Activated naive CD4-positive, alpha-beta T cell treated with anti-CD3 and anti-CD28 coated beads, Interleukin-2, amount 10 ng/mL, durations not matched to agents 7 days and 5 days (primary cell): Measurements from ENCODE around the gene SMPD2.

ENCODE experiments used
- CTCF ChIA-PET: fragments of 350-600 bp; sonication (Branson Sonifier 250); formaldehyde crosslinking; loops from one replicate; lab custom pipeline; 2021; ENCODE audit warnings: antibody characterized with exemption; lab: Charles Lee
- DNase-seq: peaks from one replicate; pipeline ENCODE4 v3.0.0-alpha.2; 2020
- H3K27ac Mint-ChIP-seq: one replicate; pipeline ENCODE4 v1.8.0; 2021; ENCODE audit warnings: mild to moderate bottlenecking, moderate library complexity, mixed read lengths
- H3K27me3 Mint-ChIP-seq: one replicate; pipeline ENCODE4 v1.8.0; 2021; ENCODE audit warnings: mild to moderate bottlenecking, mixed read lengths
- H3K36me3 Mint-ChIP-seq: one replicate; pipeline ENCODE4 v1.8.0; 2021; ENCODE audit warnings: mixed read lengths
- H3K4me1 Mint-ChIP-seq: one replicate; pipeline ENCODE4 v1.8.0; 2021; ENCODE audit warnings: mixed read lengths
- H3K4me3 Mint-ChIP-seq: one replicate; pipeline ENCODE4 v1.8.0; 2021; ENCODE audit warnings: mild to moderate bottlenecking, moderate library complexity, mixed read lengths
- H3K9me3 Mint-ChIP-seq: one replicate; pipeline ENCODE4 v1.8.0; 2021; ENCODE audit warnings: mixed read lengths

SMPD2 gene

DNA sequence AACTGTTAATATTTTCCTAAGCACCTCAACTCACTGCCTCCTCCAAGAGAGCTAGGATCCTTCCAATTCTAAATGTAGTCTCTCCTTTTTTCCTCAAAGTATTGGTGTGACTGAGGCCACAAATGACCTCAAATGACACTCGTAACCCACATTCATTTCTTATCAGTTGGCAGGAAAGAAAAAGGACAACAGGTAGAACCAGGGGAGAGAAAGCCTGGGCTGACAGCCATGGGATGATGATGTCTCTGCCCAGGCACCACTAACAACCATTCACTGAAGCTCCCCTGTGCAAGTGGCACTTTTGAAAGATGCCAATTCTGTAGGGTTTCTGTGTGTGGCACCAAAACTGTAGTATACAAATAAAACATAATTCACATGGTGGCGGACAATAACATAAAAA lies 35.1 kb downstream of the SMPD2 start:
- no peak for DNase-seq
- no peak overlapping the region for H3K27ac Mint-ChIP-seq
- peaks cover 87% of the 10 kb centered on the region for H3K36me3 Mint-ChIP-seq
- no peaks in the 10 kb centered on the region for H3K9me3 Mint-ChIP-seq
- CTCF ChIA-PET: no interaction called here
- peaks cover 79% of the 10 kb centered on the region for H3K4me1 Mint-ChIP-seq
- H3K4me3 Mint-ChIP-seq: no peak overlapping the region
- H3K27me3 Mint-ChIP-seq: no peaks in the 10 kb centered on the region

DNA sequence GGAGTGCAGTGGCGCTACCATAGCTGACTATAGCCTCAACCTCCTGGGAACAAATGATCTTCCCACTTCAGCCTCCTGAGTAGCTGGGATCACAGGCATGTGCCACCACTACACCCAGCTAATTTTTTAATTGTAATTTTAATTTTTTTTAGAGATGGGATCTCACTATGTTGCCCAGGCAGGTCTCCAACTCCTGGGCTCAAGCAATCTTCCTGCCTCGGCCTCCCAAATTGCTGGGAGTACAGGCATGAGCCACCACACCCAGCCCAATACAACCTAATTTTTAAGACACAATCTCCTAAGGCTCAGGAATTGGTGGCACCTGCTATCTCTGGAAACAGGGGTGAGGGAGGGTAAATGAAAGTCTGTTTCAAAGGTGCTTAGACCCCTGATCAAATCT lies 36.7 kb downstream of the SMPD2 start:
- H3K9me3 Mint-ChIP-seq: peaks cover 2% of the 10 kb centered on the region
- H3K4me3 Mint-ChIP-seq: peak overlapping the region; percentile 74
- CTCF ChIA-PET: interaction anchor here (1.3 kb wide), 1 partner anchor 15 kb away, joined by 3 read pairs; no protein-coding TSS in a partner anchor
- H3K4me1 Mint-ChIP-seq: peaks cover 83% of the 10 kb centered on the region
- peak overlapping the region; percentile 64 for H3K27ac Mint-ChIP-seq
- DNase-seq: no peak
- H3K27me3 Mint-ChIP-seq: no peaks in the 10 kb centered on the region
- peaks cover 86% of the 10 kb centered on the region for H3K36me3 Mint-ChIP-seq

DNA sequence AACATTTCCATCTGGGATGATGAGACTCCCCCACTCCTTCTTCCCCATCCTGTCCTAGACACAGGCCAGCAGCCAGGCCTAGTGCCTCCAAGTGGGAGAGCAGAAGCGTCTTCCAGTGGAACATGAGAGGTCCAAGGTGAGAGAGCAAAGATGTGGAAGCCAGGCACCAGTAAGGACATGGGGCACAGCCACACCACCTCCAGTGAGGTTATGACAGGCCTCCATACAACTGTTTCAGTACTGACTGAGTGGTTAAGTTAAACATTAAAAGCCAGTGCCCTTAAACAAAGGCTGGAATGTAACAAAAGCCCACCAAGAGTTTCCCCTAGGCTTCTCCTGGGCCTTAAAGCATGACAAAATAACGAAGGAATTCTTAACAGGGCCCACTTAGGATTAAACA lies 37.2 kb downstream of the SMPD2 start:
- no peak for DNase-seq
- CTCF ChIA-PET: interaction anchor here (1.3 kb wide), 1 partner anchor 14 kb away, joined by 3 read pairs; no protein-coding TSS in a partner anchor
- Mint-ChIP-seq H3K27ac (peak overlapping the region; percentile 64), H3K27me3 (no peaks in the 10 kb centered on the region), H3K4me3 (peak overlapping the region; percentile 74), H3K4me1 (peaks cover 81% of the 10 kb centered on the region), H3K36me3 (peaks cover 82% of the 10 kb centered on the region), H3K9me3 (peaks cover 2% of the 10 kb centered on the region)

DNA sequence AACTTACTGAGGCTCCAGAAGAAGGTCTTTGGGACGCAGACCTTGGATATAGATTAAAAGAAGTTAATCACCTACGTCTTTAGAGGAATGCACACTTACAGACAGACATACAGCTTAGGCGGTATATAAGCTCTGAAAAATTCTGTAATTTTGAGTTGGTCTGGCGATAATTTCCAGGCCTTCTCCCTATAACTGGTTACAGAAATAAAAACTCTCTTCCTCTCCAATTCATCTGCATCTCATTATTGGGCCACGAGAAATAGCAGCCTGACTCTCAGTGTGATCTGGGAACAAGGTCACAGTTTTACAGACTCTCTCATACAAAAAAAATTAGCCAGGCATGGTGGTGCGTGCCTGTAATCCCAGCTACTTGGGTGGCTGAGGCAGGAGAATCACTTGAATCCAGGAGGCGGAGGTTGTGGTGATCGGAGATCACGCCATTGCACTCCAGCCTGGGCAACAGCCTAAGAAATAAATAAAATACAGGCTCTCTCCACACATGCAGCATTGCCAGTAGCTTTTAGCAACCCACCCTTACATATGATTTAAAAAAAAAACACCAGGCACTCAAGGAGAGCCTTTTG lies 37.8 kb downstream of the SMPD2 start:
- H3K9me3 Mint-ChIP-seq: peaks cover 2% of the 10 kb centered on the region
- no peaks in the 10 kb centered on the region for H3K27me3 Mint-ChIP-seq
- H3K27ac Mint-ChIP-seq: peak overlapping the region; percentile 81
- H3K4me1 Mint-ChIP-seq: peaks cover 75% of the 10 kb centered on the region
- peaks cover 76% of the 10 kb centered on the region for H3K36me3 Mint-ChIP-seq
- CTCF ChIA-PET: interaction anchor here (0.8 kb wide), 1 partner anchor 12 kb away, joined by 3 read pairs; no protein-coding TSS in a partner anchor
- no peak for DNase-seq
- H3K4me3 Mint-ChIP-seq: peak overlapping the region; percentile 74

DNA sequence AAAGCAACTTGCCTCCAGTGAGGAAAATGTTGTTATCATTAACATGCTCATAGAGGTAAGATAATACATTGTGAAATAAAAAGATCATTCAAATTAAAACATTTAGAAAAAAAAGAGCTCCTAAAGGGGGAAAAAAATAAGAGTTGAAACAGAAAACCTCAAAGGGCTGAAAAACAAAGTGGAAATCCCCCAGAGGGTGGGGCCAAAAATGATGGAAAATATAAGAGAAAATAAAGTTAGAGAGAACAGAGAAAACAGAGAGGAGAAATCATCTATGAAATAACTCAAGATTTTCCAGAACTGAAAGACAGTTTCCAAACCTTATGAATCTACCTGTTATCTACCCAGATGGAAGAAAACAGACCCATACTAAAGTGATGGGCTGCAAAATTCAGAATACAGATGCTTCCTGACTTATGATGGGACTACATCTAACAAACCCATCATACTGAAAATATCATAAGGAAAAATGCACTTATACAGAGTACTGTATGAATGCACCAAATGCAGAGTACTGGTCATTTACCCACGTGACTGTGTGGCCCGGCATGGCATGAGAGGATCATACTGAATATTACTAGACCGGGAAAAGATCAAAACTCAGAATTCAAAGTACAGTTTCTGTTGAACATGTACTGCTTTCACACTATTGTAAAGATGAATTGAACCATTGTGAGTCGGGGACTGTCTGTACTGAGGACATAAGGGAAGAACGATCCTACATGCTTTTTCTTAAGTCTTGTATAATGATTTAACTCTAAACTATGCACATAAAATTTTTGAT lies 38.5 kb downstream of the SMPD2 start:
- peak overlapping the region; percentile 74 for H3K4me3 Mint-ChIP-seq
- CTCF ChIA-PET: interaction anchor here (0.8 to 1.8 kb wide), 2 partner anchors 12 to 13 kb away, joined by 3 to 5 read pairs; no protein-coding TSS in a partner anchor
- H3K9me3 Mint-ChIP-seq: peaks cover 2% of the 10 kb centered on the region
- H3K4me1 Mint-ChIP-seq: peaks cover 76% of the 10 kb centered on the region
- peak overlapping the region; percentile 81 for H3K27ac Mint-ChIP-seq
- H3K36me3 Mint-ChIP-seq: peaks cover 70% of the 10 kb centered on the region
- no peak for DNase-seq
- H3K27me3 Mint-ChIP-seq: no peaks in the 10 kb centered on the region

DNA sequence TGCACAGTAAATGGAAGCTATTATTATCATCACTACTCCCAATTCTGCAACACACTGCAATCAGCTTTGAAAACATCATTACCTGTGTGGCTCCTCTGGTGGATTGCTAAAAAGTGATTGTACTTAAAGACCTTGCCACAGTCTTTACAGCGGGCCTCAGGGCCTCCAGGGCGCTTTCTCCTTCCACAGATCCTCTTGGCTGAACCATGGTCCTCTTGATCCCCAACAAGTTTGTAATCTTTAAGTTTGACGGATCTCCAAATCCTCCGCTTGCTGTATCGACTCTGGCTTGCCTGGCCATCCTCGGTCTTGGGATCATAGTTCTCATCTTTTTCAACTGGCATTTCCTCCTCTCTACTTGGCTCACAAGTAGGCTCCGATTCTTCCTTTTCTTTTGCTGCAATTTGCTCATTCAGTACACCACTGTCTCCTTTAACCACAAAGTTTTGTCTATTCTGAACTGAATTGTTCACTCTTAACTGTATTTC lies 40.5 kb downstream of the SMPD2 start:
- H3K27me3 Mint-ChIP-seq: peaks cover 7% of the 10 kb centered on the region
- H3K36me3 Mint-ChIP-seq: peaks cover 56% of the 10 kb centered on the region
- H3K4me3 Mint-ChIP-seq: peak overlapping the region; percentile 94
- DNase-seq: no peak
- CTCF ChIA-PET: interaction anchor here (1.0 to 1.8 kb wide), 3 partner anchors 10 to 98 kb away, joined by 3 to 5 read pairs (median 3); partner anchors contain the start of gene CD164
- peak overlapping the region; percentile 90 for H3K27ac Mint-ChIP-seq
- peaks cover 2% of the 10 kb centered on the region for H3K9me3 Mint-ChIP-seq
- H3K4me1 Mint-ChIP-seq: peaks cover 70% of the 10 kb centered on the region

DNA sequence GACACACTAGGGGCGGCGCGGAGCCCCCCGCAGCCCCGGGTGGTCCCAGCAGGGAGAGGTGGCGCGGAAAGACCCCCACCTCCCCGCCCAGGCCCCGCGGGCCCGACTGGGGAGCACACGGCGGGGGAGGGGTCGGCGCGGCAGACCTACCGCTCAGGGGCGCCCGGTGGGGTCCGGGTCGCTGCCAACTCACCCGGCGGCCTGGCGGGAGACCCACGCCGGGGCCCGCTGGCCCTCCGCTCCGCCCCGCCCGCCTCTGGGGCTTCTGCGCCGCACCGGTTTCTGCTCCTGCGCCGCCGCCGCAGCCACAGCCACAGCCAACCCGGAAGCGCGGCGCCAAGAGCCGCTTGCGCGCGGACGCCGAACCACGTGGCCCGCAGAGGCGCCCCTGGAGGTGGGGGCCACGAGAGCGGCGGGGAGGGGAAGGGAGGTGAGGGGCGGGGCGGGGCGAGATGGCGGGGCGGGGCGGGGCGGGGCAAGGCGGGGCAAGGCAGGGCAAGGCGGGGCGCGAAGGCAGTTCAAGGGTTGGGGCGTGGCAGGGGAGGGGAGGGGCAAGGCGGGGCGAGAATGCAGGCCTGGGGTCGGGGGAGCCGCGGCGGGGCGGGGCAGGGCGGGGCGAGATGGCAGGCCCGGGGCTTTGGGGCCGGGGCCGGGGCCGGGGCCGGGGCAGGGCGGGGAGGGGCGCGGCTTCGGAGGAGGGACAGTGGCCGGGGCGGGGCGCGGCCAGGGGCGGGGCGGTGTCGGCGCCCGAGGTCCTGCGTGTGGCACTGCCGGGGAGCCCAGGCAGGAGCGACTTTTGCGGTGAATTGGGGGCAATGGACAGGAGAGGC lies 42.6 kb downstream of the SMPD2 start, which contains the start of gene ZBTB24:
ZBTB24 (minus strand) TSS at position 315 of the 830 bp plus-strand sequence. CDS start 1,193 bp downstream, outside the sequence.
- peak; percentile 92 for DNase-seq
- CTCF ChIA-PET: interaction anchor here (0.9 kb wide), 1 partner anchor 26 kb away, joined by 4 read pairs; no protein-coding TSS in a partner anchor
- Mint-ChIP-seq H3K4me1 (peaks cover 51% of the 10 kb centered on the region), H3K27ac (peak within 1 kb of the TSS; percentile 90), H3K27me3 (peaks cover 7% of the 10 kb centered on the region), H3K4me3 (peak within 1 kb of the TSS; percentile 94), H3K36me3 (peaks cover 37% of the 10 kb centered on the region), H3K9me3 (peaks cover 2% of the 10 kb centered on the region)

DNA sequence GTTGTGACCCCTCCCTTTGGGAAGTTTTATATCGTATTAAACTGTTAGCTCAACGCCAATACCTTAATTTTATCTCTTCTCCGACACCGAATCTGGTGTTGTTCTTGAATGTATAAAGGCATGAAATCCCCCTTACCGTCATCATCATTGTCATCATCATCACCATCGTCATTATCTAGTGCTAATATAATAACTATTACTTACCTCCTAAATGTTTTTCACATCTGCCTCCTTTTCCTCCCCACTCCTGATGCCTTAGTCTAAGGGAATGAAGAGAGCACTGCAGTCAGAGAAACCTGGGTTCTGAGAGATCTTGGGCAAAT lies 43.2 kb downstream of the SMPD2 start:
- no peak for DNase-seq
- peaks cover 32% of the 10 kb centered on the region for H3K36me3 Mint-ChIP-seq
- H3K27ac Mint-ChIP-seq: peak overlapping the region; percentile 24
- H3K4me1 Mint-ChIP-seq: peaks cover 45% of the 10 kb centered on the region
- peak overlapping the region; percentile 55 for H3K4me3 Mint-ChIP-seq
- peaks cover 2% of the 10 kb centered on the region for H3K9me3 Mint-ChIP-seq
- CTCF ChIA-PET: no interaction called here
- peaks cover 7% of the 10 kb centered on the region for H3K27me3 Mint-ChIP-seq

DNA sequence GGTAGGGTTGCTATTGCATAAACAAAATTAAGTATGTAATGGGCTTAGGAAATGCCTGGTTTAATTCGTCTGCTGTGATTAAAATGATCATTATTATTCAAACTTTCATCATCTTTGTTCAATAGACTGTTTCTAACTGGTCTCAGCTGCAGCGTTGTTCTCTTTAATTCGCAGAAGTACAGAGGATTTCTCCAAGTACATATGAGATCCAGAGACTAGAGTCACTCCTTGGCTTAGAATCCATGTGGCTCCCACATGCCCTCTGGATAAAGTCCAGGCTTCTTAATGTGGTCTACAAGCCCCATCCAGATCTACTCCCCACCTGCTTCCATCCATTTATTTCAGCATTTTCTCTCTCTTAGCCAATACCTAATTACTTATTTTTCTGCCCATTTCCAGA lies 43.6 kb downstream of the SMPD2 start:
- Mint-ChIP-seq H3K4me1 (peaks cover 41% of the 10 kb centered on the region), H3K36me3 (peaks cover 27% of the 10 kb centered on the region), H3K27ac (peak overlapping the region; percentile 3), H3K27me3 (peaks cover 7% of the 10 kb centered on the region), H3K9me3 (peaks cover 2% of the 10 kb centered on the region), H3K4me3 (peak overlapping the region; percentile 55)
- DNase-seq: no peak
- CTCF ChIA-PET: no interaction called here

DNA sequence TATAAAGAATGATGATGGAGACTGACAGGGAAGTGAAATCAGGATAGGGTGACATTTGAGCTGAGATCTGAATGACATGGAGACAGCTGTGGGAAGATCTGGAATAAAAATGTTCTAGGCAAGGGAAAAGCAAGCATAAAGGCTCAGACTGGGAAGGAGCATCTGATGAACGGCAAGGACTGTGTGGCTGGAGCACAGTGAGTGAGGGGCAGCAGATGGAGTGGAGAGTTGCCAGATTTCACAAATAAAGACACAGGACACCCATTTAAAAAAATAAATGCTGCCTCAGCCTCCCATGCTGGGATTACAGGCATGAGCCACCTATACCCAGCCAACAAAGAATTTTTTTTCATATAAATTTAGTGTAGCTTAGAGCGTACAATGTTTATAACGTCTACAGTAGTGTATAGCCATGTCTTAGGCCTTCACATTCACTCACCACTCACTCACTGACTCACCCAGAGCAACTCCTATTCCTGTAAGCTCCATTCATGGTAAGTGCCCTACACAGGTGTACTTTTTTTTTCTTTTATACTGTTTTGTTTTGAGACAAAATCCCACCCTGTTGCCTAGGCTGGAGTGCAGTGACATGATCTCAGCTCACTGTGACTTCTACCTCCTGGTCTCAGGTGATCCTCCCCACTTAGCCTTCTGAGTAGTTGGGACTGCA lies 44.9 kb downstream of the SMPD2 start:
- Mint-ChIP-seq H3K4me1 (peaks cover 34% of the 10 kb centered on the region), H3K27ac (no peak overlapping the region), H3K36me3 (peaks cover 18% of the 10 kb centered on the region), H3K9me3 (peaks cover 2% of the 10 kb centered on the region), H3K27me3 (peaks cover 7% of the 10 kb centered on the region), H3K4me3 (no peak overlapping the region)
- CTCF ChIA-PET: no interaction called here
- DNase-seq: no peak

DNA sequence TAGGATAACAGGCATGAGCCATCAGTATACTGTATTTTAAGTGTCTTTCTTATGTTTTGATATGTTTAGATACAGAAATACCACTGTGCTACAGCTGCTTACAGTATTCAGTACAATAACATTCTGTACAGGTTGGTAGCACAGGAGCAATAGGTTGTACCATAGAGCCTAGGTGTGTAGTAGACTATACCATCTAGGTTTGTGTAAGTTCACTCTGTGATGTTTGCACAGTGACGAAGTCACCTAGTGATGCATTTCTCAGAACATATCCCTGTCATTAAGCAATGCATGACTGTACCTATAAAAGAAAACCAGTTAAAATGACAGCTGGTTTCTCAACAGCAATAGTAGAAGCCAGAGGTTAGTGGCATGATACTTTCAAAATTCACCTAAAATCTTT lies 45.5 kb downstream of the SMPD2 start:
- peaks cover 2% of the 10 kb centered on the region for H3K9me3 Mint-ChIP-seq
- peaks cover 33% of the 10 kb centered on the region for H3K4me1 Mint-ChIP-seq
- DNase-seq: no peak
- H3K27me3 Mint-ChIP-seq: peaks cover 7% of the 10 kb centered on the region
- no peak overlapping the region for H3K4me3 Mint-ChIP-seq
- CTCF ChIA-PET: no interaction called here
- H3K36me3 Mint-ChIP-seq: peaks cover 11% of the 10 kb centered on the region
- no peak overlapping the region for H3K27ac Mint-ChIP-seq

DNA sequence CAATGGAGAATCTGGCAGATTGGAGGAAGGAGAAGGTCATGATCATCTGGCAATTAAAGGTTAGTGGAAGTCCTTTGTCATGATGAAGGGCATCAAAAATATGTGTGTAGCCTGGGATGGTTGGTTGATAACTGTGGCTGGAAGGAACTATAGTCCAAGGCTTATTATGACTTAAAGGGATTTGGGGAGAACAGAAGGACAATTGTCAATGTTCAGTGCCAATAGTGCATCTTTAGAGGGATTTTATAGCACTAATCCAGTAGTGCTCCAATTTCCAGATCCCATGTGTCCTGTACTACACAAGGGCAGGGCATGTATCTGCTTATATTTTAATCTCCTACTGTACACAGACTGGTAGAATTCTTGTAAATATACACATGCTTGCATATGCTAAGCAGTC lies 47.5 kb downstream of the SMPD2 start:
- CTCF ChIA-PET: no interaction called here
- DNase-seq: no peak
- Mint-ChIP-seq H3K27me3 (peaks cover 7% of the 10 kb centered on the region), H3K4me1 (peaks cover 31% of the 10 kb centered on the region), H3K9me3 (no peaks in the 10 kb centered on the region), H3K36me3 (no peaks in the 10 kb centered on the region), H3K4me3 (no peak overlapping the region), H3K27ac (no peak overlapping the region)

DNA sequence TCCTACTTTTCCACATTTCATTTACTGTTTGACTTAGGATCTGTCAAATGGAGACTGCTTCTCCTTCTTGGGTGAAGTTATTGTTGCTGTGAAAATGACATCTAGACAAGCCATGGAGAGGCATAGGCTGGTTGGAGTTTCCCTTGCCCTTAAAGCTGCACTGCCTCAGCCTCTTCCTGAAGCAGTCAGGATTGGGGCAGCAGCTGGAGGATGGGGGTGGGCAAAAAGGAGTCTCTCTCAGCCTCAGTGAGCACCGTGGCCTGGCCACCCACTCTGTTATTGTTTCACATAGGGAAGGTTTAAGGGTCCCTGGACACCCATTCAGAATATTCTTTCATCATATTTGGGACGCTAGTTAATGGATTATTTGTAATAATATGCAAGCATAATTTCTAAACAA lies 50.2 kb downstream of the SMPD2 start:
- DNase-seq: no peak
- Mint-ChIP-seq H3K27me3 (peaks cover 3% of the 10 kb centered on the region), H3K4me1 (peaks cover 24% of the 10 kb centered on the region), H3K36me3 (no peaks in the 10 kb centered on the region), H3K9me3 (no peaks in the 10 kb centered on the region), H3K27ac (peak overlapping the region; percentile 82), H3K4me3 (no peak overlapping the region)
- CTCF ChIA-PET: interaction anchor here (1.0 to 1.8 kb wide), 9 partner anchors 9 to 108 kb away, joined by 3 to 9 read pairs (median 5); partner anchors contain the start of genes CD164 and MICAL1
